Gastrocnemius medialis (tissue), 4 donors: ENCODE data around the gene C1QA. TPM values are rescaled to one million over a fixed set of nuclear protein-coding genes. Genes with fewer than 3 reads are reported as not detected.

Experiments used
- ATAC-seq, 2 donors: fragments of 150-250 bp; one replicate each; pipeline ENCODE4 v1.9.1; 2016
- DNase-seq, 2 donors: peaks; one replicate each; pipeline ENCODE4 v3.0.0-alpha.2; 2019
- H3K27ac ChIP-seq, 4 donors: fragments of 200-600 bp; sonication (generic); 1 replicate in 1 of 4; 2 replicates in 3 of 4; pipeline ENCODE4 v1.5.1; 2016 to 2018; ENCODE audit warnings: mild to moderate bottlenecking in 2 of 4, moderate library complexity in 1 of 4
- H3K27me3 ChIP-seq, 3 donors: fragments of 200-600 bp; sonication (generic) in 2 of 3; 1 replicate in 1 of 3; 2 replicates in 2 of 3; pipeline versions ENCODE4 v1.5.1 to v1.6.0; 2016 to 2019; ENCODE audit warnings: mild to moderate bottlenecking in 1 of 3, moderate library complexity in 1 of 3
- H3K36me3 ChIP-seq, 2 donors: fragments of 200-600 bp; sonication (generic) in 1 of 2; one replicate each; pipeline ENCODE4 v1.5.1; 2017 to 2018
- H3K4me1 ChIP-seq, 2 donors: fragments of 200-600 bp; sonication (generic) in 1 of 2; one replicate each; pipeline ENCODE4 v1.5.1; 2016 to 2017; ENCODE audit warnings: mild to moderate bottlenecking in 2 of 2
- H3K4me3 ChIP-seq, 4 donors: fragments of 200-600 bp; sonication (generic) in 3 of 4; 1 replicate in 1 of 4; 2 replicates in 3 of 4; pipeline ENCODE4 v1.5.1; 2016 to 2019; ENCODE audit warnings: mild to moderate bottlenecking in 2 of 4
- H3K9me3 ChIP-seq, 3 donors: fragments of 200-600 bp; sonication (generic) in 2 of 3; 1 replicate in 1 of 3; 2 replicates in 2 of 3; pipeline ENCODE4 v1.5.1; 2016 to 2019
- CTCF ChIP-seq, 5 experiments: fragments of 450-650 bp in 3 of 5; fragments of 200-600 bp in 2 of 5; sonication (generic) in 2 of 5; IDR thresholded peaks in 4 of 5; conservative IDR thresholded peaks in 1 of 5; 1 replicate in 4 of 5; 2 replicates in 1 of 5; pipeline ENCODE4 v1.5.1; 2016 to 2019; ENCODE audit warnings: antibody characterized with exemption in 5 of 5, mild to moderate bottlenecking in 3 of 5, moderate library complexity in 3 of 5
- POLR2A ChIP-seq, 2 donors: fragments of 450-650 bp; IDR thresholded peaks; one replicate each; pipeline ENCODE4 v1.6.1; 2017; ENCODE audit warnings: antibody characterized with exemption in 2 of 2, mild to moderate bottlenecking in 2 of 2, moderate library complexity in 2 of 2
- in situ Hi-C, 4 donors: fragments of 200-750 bp; cut with MboI; loops; one replicate each; pipeline versions ENCODE4 v1.15.0 to v1.8.0; 2017; ENCODE audit warnings: low sequenced_read_pairs in 4 of 4
- intact Hi-C: fragments of 100-400 bp; cut with DNase I; formaldehyde crosslinking; loops from one replicate; pipeline ENCODE4 v1.15.1; 2023; ENCODE audit warnings: low total_unique reads
- total RNA-seq, 4 donors: library from RNA; depleted of rRNA; stranded (reverse); fragments of >200 nt; gene quantifications; one replicate each; pipeline versions ENCODE4 v1.1.0 to v1.2.3, GENCODE V29; 2016

C1QA gene
- total RNA-seq, 4 donors from 2014 or later: 14.3 to 64.4 (median 33.0) TPM

- Histone ChIP-seq H3K4me1 (no peaks in the 10 kb centered on the region), H3K9me3 (no peaks in the 10 kb centered on the region), H3K27me3 (peaks cover 9 to 18% (median 11%) of the 10 kb centered on the region in 3 donors), H3K27ac (no peak overlapping the region), H3K36me3 (no peaks in the 10 kb centered on the region), H3K4me3 (no peak overlapping the region)
- intact Hi-C loops: no loop called here
- in situ Hi-C loops: no loop called here
- TF ChIP-seq POLR2A (IDR thresholded peaks at IDR 0.05) (no peak), CTCF (IDR thresholded peaks at IDR 0.05 in 4 of 5, conservative IDR thresholded peaks at IDR 0.05 in 1 of 5) (no peak)
- no peak for ATAC-seq
- no peak for DNase-seq
Observed at GRCh38 chr1:22592051-22592450, 44.4 kb upstream of the C1QA start.

DNA sequence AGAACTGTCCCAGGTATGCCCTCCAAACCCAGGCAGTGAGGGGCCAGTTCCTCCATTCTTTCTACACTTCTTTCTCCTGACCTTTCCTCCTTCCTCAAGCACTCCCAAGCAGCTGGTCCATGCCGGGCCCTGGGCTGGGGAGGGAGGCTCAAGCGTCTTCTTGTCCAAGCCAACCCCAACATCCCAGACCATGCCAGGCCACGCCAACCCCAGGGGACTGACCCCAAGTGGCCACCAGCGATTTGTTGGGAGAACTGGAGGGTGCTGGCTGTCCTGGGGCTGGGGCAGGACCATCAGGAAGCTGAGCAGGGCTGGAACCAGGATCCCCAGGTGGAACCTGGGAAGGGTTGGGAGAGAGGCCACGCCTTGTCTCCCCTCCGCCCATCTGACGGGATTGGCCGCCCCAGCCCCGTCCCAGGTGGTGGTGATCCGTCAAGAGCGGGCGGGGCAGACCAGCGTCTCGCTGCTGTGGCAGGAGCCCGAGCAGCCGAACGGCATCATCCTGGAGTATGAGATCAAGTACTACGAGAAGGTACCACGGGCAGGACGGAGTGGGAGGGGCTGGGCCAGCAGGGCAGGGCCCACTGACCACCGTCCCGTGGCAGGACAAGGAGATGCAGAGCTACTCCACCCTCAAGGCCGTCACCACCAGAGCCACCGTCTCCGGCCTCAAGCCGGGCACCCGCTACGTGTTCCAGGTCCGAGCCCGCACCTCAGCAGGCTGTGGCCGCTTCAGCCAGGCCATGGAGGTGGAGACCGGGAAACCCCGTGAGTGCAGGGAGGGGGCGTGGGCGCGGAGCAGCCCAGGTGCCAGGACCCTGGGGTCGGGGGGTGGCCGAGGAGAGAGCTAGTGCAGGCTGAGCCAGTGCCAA lies 43.3 kb upstream of the C1QA start:
- in situ Hi-C loops: no loop called here
- TF ChIP-seq CTCF (IDR thresholded peaks at IDR 0.05 in 4 of 5, conservative IDR thresholded peaks at IDR 0.05 in 1 of 5) (no peak), POLR2A (IDR thresholded peaks at IDR 0.05) (no peak)
- Histone ChIP-seq H3K27ac (no peak overlapping the region), H3K9me3 (no peaks in the 10 kb centered on the region), H3K4me1 (no peaks in the 10 kb centered on the region), H3K36me3 (no peaks in the 10 kb centered on the region), H3K27me3 (peaks cover 11 to 18% (median 13%) of the 10 kb centered on the region in 3 donors), H3K4me3 (no peak overlapping the region)
- no peak for ATAC-seq
- intact Hi-C loops: no loop called here
- DNase-seq: no peak

- ATAC-seq (no peak), DNase-seq (no peak)
- intact Hi-C loops (no loop called here), in situ Hi-C loops (no loop called here)
- Histone ChIP-seq H3K4me1 (no peaks in the 10 kb centered on the region), H3K9me3 (no peaks in the 10 kb centered on the region), H3K27ac (no peak overlapping the region), H3K36me3 (no peaks in the 10 kb centered on the region), H3K4me3 (no peak overlapping the region), H3K27me3 (peaks cover 14 to 23% (median 15%) of the 10 kb centered on the region in 3 donors)
- TF ChIP-seq POLR2A (IDR thresholded peaks at IDR 0.05) (no peak), CTCF (IDR thresholded peaks at IDR 0.05 in 4 of 5, conservative IDR thresholded peaks at IDR 0.05 in 1 of 5) (no peak)
Observed at GRCh38 chr1:22594396-22594795, 42.0 kb upstream of the C1QA start.

DNA sequence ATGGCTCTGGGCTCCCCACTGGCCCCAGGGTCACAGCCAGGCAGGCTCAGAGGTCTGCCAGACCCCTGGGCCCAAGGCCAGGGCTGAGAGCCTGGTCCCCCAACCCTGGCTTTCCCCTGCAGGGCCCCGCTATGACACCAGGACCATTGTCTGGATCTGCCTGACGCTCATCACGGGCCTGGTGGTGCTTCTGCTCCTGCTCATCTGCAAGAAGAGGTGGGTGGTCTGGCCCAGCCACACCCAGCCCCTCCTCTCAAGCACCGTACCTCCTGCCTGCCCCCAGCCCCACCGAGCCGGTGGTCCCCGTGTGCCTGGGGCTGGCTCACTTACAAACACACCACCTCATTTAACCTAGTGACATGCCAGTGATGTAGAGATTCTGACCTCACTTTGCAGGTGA lies 41.3 kb upstream of the C1QA start:
- Histone ChIP-seq H3K9me3 (no peaks in the 10 kb centered on the region), H3K36me3 (no peaks in the 10 kb centered on the region), H3K27me3 (peaks cover 15 to 23% (median 15%) of the 10 kb centered on the region in 3 donors), H3K27ac (no peak overlapping the region), H3K4me1 (no peaks in the 10 kb centered on the region), H3K4me3 (no peak overlapping the region)
- intact Hi-C loops: no loop called here
- in situ Hi-C loops: no loop called here
- TF ChIP-seq CTCF (IDR thresholded peaks at IDR 0.05 in 4 of 5, conservative IDR thresholded peaks at IDR 0.05 in 1 of 5) (no peak), POLR2A (IDR thresholded peaks at IDR 0.05) (no peak)
- no peak for DNase-seq
- ATAC-seq: no peak
